GM12878 (cell line): ENCODE results near the gene ECI1. TPM values are rescaled to one million over a fixed set of nuclear protein-coding genes. Genes with fewer than 3 reads are reported as not detected.

Experiments
- ATAC-seq: fragments of 200-7000 bp; cut with Tn5 transposase; 3 replicates; pipeline ENCODE4 v1.9.1; 2020; ENCODE audit warnings: mild to moderate bottlenecking, moderate library complexity
- BruUV-seq: library from RNA; stranded (reverse); fragments of 400-500 nt; replicated peaks from 2 replicates; lab custom pipeline; 2021; lab: Mats Ljungman, UMichigan
- CTCF ChIA-PET: fragments of 300-600 bp; sonication (Branson Sonifier 250); formaldehyde crosslinking; extraction: SDS; loops from one replicate; lab custom pipeline; 2021; ENCODE audit warnings: inconsistent platforms; lab: Yijun Ruan, JAX
- POLR2A ChIA-PET: fragments of 350-600 bp; formaldehyde crosslinking; extraction: SDS; loops from one replicate; lab custom pipeline; 2021; ENCODE audit warnings: inconsistent platforms; lab: Charles Lee
- RAD21 ChIA-PET: fragments of 300-600 bp; sonication (Branson Sonifier 250); formaldehyde crosslinking; loops from one replicate; lab custom pipeline; 2023; ENCODE audit warnings: antibody characterized with exemption; ENCODE audit not compliant: unreplicated experiment; lab: Charles Lee
- SMC1A ChIA-PET: fragments of 300-600 bp; sonication (Branson Sonifier 250); formaldehyde crosslinking; loops from one replicate; lab custom pipeline; 2023; ENCODE audit not compliant: unreplicated experiment, uncharacterized antibody; lab: Charles Lee
- DNase-seq: peaks from one replicate; pipeline ENCODE4 v3.0.0-alpha.2; 2011; ENCODE audit warnings: low read depth, low spot score
- FAIRE-seq: peaks from 3 replicates; lab custom pipeline; 2011; peaks lifted over from hg19 to GRCh38; lab: Jason Lieb, UNC
- H2AFZ ChIP-seq: 2 replicates; pipeline ENCODE4 v1.6.0; 2011; ENCODE audit warnings: low read depth, low read length, control low read depth; ENCODE audit not compliant: control insufficient read depth
- H3K27ac ChIP-seq: 2 replicates; pipeline ENCODE4 v1.5.1; 2011; ENCODE audit warnings: control low read depth; ENCODE audit not compliant: control insufficient read depth, insufficient read depth
- H3K27me3 ChIP-seq, 2 experiments: replicated peaks in 1 of 2; 2 replicates each; pipeline versions ENCODE4 v1.6.0 to v1.6.1; 2011; ENCODE audit warnings: low read length in 1 of 2; ENCODE audit not compliant: control insufficient read depth in 2 of 2, insufficient read depth in 2 of 2
- H3K36me3 ChIP-seq, 2 experiments: 2 replicates each; pipeline ENCODE4 v1.5.1; 2011; ENCODE audit warnings: low read length in 1 of 2; ENCODE audit not compliant: control insufficient read depth in 2 of 2, insufficient read depth in 2 of 2
- H3K4me1 ChIP-seq: 2 replicates; pipeline ENCODE4 v1.6.1; 2011; ENCODE audit warnings: mild to moderate bottlenecking, low read length, moderate library complexity, mixed read lengths; ENCODE audit not compliant: control insufficient read depth, insufficient read depth
- H3K4me2 ChIP-seq: 2 replicates; pipeline ENCODE4 v1.6.0; 2011; ENCODE audit warnings: control low read depth; ENCODE audit not compliant: control insufficient read depth, insufficient read depth
- H3K4me3 ChIP-seq: fragments of 200-600 bp; sonication (generic); 2 replicates; pipeline ENCODE4 v1.5.1; 2016
- H3K79me2 ChIP-seq: 2 replicates; pipeline ENCODE4 v1.6.0; 2011; ENCODE audit warnings: low read length; ENCODE audit not compliant: control insufficient read depth, insufficient read depth
- H3K9ac ChIP-seq: 2 replicates; pipeline ENCODE4 v1.8.0; 2011; ENCODE audit warnings: low read length, control low read depth, mixed read lengths; ENCODE audit not compliant: control insufficient read depth, insufficient read depth
- H3K9me3 ChIP-seq: replicated peaks from 3 replicates; pipeline ENCODE4 v1.5.1; 2011; ENCODE audit warnings: mild to moderate bottlenecking, low read length; ENCODE audit not compliant: control insufficient read depth, insufficient read depth
- H4K20me1 ChIP-seq: 2 replicates; pipeline ENCODE4 v1.6.0; 2011; ENCODE audit not compliant: control insufficient read depth, insufficient read depth
- ATF3 ChIP-seq: IDR thresholded peaks from 2 replicates; pipeline ENCODE4 v1.6.1; 2011; ENCODE audit warnings: low read depth, mild to moderate bottlenecking, low read length, moderate library complexity, borderline replicate concordance; ENCODE audit errors: extremely low read depth
- ATF7 ChIP-seq: fragments of 450-650 bp; IDR thresholded peaks from 2 replicates; pipeline ENCODE4 v1.6.1; 2016; ENCODE audit warnings: low read depth, mild to moderate bottlenecking
- BHLHE40 ChIP-seq, 2 experiments: fragments of 450-650 bp in 1 of 2; IDR thresholded peaks; 2 replicates each; pipeline ENCODE4 v1.6.1; 2011 to 2017; ENCODE audit warnings: low read depth in 2 of 2, borderline replicate concordance in 1 of 2, improper control_type of control experiment in 1 of 2, low read length in 1 of 2, mild to moderate bottlenecking in 1 of 2
- ESRRA ChIP-seq: IDR thresholded peaks from 2 replicates; pipeline ENCODE4 v1.6.1; 2012; ENCODE audit warnings: mild to moderate bottlenecking, low read length, improper control_type of control experiment
- FOS ChIP-seq: IDR thresholded peaks from 3 replicates; pipeline ENCODE4 v1.6.1; 2011; ENCODE audit warnings: borderline replicate concordance; ENCODE audit not compliant: insufficient read length; ENCODE audit errors: extremely low read depth
- FOXK2 ChIP-seq: fragments of 450-650 bp; IDR thresholded peaks from 2 replicates; pipeline ENCODE4 v1.6.1; 2017; ENCODE audit warnings: mild to moderate bottlenecking, moderate library complexity
- HDAC6 ChIP-seq: fragments of 200-600 bp; sonication (generic); IDR thresholded peaks from one replicate; pipeline ENCODE4 v1.8.0; 2017; ENCODE audit warnings: antibody characterized with exemption; ENCODE audit not compliant: unreplicated experiment
- IKZF1 ChIP-seq: fragments of 450-650 bp; conservative IDR thresholded peaks from 2 replicates; pipeline ENCODE4 v1.6.1; 2017; ENCODE audit warnings: antibody characterized with exemption, mild to moderate bottlenecking
- MAX ChIP-seq: IDR thresholded peaks from 2 replicates; pipeline ENCODE4 v1.6.1; 2012; ENCODE audit warnings: low read depth, low read length, improper control_type of control experiment
- MTA2 ChIP-seq: fragments of 450-650 bp; IDR thresholded peaks from 2 replicates; pipeline ENCODE4 v1.6.1; 2016; ENCODE audit warnings: low read depth, mild to moderate bottlenecking, moderate library complexity
- MTA3 ChIP-seq: IDR thresholded peaks from 2 replicates; pipeline ENCODE4 v1.6.1; 2012; ENCODE audit warnings: low read length, inconsistent platforms, borderline replicate concordance
- NFXL1 ChIP-seq: fragments of 450-650 bp; IDR thresholded peaks from 2 replicates; pipeline ENCODE4 v1.6.1; 2017; ENCODE audit warnings: antibody characterized with exemption, mild to moderate bottlenecking, borderline replicate concordance
- PKNOX1 ChIP-seq: fragments of 450-650 bp; IDR thresholded peaks from 2 replicates; pipeline ENCODE4 v1.6.1; 2016; ENCODE audit warnings: mild to moderate bottlenecking
- SREBF1 ChIP-seq: IDR thresholded peaks from 2 replicates; pipeline ENCODE4 v1.6.1; 2012; ENCODE audit warnings: mild to moderate bottlenecking, low read length
- TARDBP ChIP-seq: IDR thresholded peaks from 2 replicates; pipeline ENCODE4 v1.6.1; 2016; ENCODE audit warnings: borderline replicate concordance
- ZNF274 ChIP-seq: IDR thresholded peaks from one replicate; pipeline ENCODE4 v1.8.0; 2011; ENCODE audit not compliant: insufficient read length, insufficient read depth
- ZSCAN29 ChIP-seq: fragments of 450-650 bp; IDR thresholded peaks from 2 replicates; pipeline ENCODE4 v1.6.1; 2017; ENCODE audit warnings: mild to moderate bottlenecking, moderate library complexity
- WGBS: methylation state at CpG from one replicate; pipeline ENCODE4 v1.1.6; 2016; ENCODE audit warnings: low lambda C conversion rate; ENCODE audit not compliant: insufficient replicate concordance, insufficient coverage; ENCODE audit errors: missing lambda C conversion rate; 5-methylcytosine and 5-hydroxymethylcytosine counted together
- in situ Hi-C: fragments of 300-500 bp; cut with MboI; formaldehyde crosslinking; loops from 9 replicates; pipeline ENCODE4 v1.14.3; 2018; ENCODE audit warnings: mixed read lengths
- intact Hi-C: fragments of 100-400 bp; cut with micrococcal nuclease; formaldehyde crosslinking; loops from one replicate; pipeline ENCODE4 v1.14.2; 2022; ENCODE audit not compliant: unreplicated experiment
- polyA plus RNA-seq, 11 experiments: library from polyadenylated mRNA; depleted of rRNA in 4 of 11; unstranded in 6 of 11; stranded (reverse) in 5 of 11; fragments of >200 nt; fragmentation: Nextera tagmentation in 4 of 11; fragmentation: Illumina TruSeq in 1 of 11; extraction: Ambion mirVana in 4 of 11; extraction: Trizol in 1 of 11; gene quantifications; 1 replicate in 1 of 11; 2 replicates in 10 of 11; pipeline versions ENCODE4 v1.2.1 to v1.2.3, GENCODE V29; 2011 to 2016; ENCODE audit warnings: inconsistent platforms in 2 of 11, missing spikeins in 2 of 11, low read depth in 1 of 11
- total RNA-seq, 4 experiments: library from RNA; depleted of rRNA in 3 of 4; stranded (reverse); fragments of >200 nt in 3 of 4; fragmentation: Illumina TruSeq in 1 of 4; extraction: Trizol in 1 of 4; gene quantifications; 2 replicates each; pipeline versions ENCODE4 v1.2.1 to v1.2.3, GENCODE V29; 2013 to 2021
- TF ChIP-seq, protein P1 (sequence below): IDR thresholded peaks from 2 replicates; pipeline ENCODE4 v1.6.1; 2011; ENCODE audit warnings: borderline replicate concordance, low read depth, mild to moderate bottlenecking, moderate library complexity, low read length; ENCODE audit not compliant: insufficient read depth, poor library complexity, severe bottlenecking

Gene ECI1
- total and polyA plus RNA-seq, 10 of the 15 experiments (the other 5 are each of a cell fraction or from before 2014, with no cell fraction given): 2.2 to 82.1 (median 24.8) TPM

GRCh38 chr16:2278272-2278608 lies 26.9 kb upstream of the ECI1 start (continued):
- TF ChIP-seq HDAC6: no peak

DNA sequence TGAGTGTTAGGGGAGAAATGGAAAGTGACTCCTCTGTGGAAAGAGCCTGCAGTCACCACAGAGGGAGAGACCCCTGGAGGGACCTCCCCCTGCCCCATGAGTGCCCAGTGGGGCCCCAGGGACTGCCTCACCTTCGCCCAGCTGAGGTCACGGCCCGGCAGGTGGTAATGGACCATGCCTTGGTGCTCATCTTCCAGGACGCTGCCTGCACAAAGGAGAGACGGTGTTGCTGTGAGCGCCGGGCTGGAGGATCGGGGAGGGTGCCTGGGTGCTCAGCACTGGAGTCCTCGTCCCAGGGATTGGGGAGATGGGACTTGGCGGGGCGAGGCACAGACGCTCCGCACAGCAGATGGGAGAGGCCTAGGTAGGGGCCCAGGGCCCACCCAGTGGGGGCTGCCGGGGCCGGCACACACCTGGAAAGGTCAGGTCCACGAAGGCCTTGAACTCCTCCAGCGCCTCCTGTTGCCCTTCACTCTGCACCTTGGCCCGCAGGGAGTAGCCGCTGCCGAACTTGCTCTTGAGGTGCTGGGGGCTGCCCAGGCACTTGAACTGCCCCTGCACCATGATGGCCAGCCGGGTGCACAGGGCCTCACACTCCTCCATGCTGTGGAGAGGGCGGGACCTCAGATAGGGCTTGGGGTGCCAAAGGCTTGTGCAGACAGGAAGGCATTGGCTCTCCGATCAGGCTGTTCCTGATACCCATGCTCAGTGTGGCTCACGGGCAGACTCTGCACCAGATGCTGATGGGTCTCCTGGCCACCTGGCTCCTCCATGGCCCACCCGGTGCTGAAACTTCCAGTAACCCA lies 26.3 kb upstream of the ECI1 start:
- SMC1A ChIA-PET: no interaction called here
- CTCF ChIA-PET: no interaction called here
- Histone ChIP-seq H3K4me3 (no peak overlapping the region), H3K27me3 (no peaks in the 10 kb centered on the region), H3K4me2 (no peak overlapping the region), H4K20me1 (no peaks in the 10 kb centered on the region), H3K9ac (no peak overlapping the region), H3K9me3 (no peaks in the 10 kb centered on the region), H3K27ac (no peak overlapping the region), H3K4me1 (no peaks in the 10 kb centered on the region), H3K79me2 (no peaks in the 10 kb centered on the region), H2AFZ (no peak overlapping the region), H3K36me3 (no peaks in the 10 kb centered on the region)
- 69% methylated on average over 25 of the region's 25 CpGs for WGBS
- POLR2A ChIA-PET: no interaction called here
- RAD21 ChIA-PET: no interaction called here
- intact Hi-C loops (no loop called here), in situ Hi-C loops (no loop called here)
- FAIRE-seq (no peak), ATAC-seq (no peak), DNase-seq (no peak)
- no TSS peak for BruUV-seq
- TF ChIP-seq ESRRA (no peak), NFXL1 (no peak), MTA2 (no peak), MAX (no peak), ATF7 (no peak), MTA3 (no peak), TARDBP (no peak), BHLHE40 (IDR thresholded peaks at IDR 0.05; ENCODE audit: borderline replicate concordance in 1 of 2, low read depth in 2 of 2, low read length in 1 of 2) (no peak), FOXK2 (no peak), FOS (no peak), SREBF1 (no peak), ZNF274 (no peak), PKNOX1 (no peak), ATF3 (no peak), ZSCAN29 (no peak), IKZF1 (no peak)
- TF ChIP-seq, protein P1, sequence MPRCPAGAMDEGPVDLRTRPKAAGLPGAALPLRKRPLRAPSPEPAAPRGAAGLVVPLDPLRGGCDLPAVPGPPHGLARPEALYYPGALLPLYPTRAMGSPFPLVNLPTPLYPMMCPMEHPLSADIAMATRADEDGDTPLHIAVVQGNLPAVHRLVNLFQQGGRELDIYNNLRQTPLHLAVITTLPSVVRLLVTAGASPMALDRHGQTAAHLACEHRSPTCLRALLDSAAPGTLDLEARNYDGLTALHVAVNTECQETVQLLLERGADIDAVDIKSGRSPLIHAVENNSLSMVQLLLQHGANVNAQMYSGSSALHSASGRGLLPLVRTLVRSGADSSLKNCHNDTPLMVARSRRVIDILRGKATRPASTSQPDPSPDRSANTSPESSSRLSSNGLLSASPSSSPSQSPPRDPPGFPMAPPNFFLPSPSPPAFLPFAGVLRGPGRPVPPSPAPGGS: no peak
